GM12878 (cell line): ENCODE results near the gene STX19. TPM values are rescaled to one million over a fixed set of nuclear protein-coding genes. Genes with fewer than 3 reads are reported as not detected.

Experiments used
- BACH1 ChIP-seq: fragments of 450-650 bp; IDR thresholded peaks from 2 replicates; pipeline ENCODE4 v1.6.1; 2017; ENCODE audit warnings: mild to moderate bottlenecking, borderline replicate concordance
- CTCF ChIP-seq, 3 experiments: IDR thresholded peaks in 2 of 3; conservative IDR thresholded peaks in 1 of 3; 2 replicates each; pipeline ENCODE4 v1.5.1; 2011; ENCODE audit warnings: low read depth in 3 of 3, low read length in 3 of 3, mild to moderate bottlenecking in 3 of 3, control low read depth in 2 of 3, moderate library complexity in 2 of 3, inconsistent platforms in 1 of 3, mixed read lengths in 1 of 3; ENCODE audit not compliant: control insufficient read depth in 2 of 3, insufficient read depth in 1 of 3; ENCODE audit errors: extremely low read depth in 1 of 3
- EZH2 ChIP-seq: IDR thresholded peaks from 2 replicates; pipeline ENCODE4 v1.6.1; 2012; ENCODE audit warnings: low read depth, mild to moderate bottlenecking, control low read depth, inconsistent platforms, low read length, borderline replicate concordance; ENCODE audit not compliant: control insufficient read depth
- HDAC2 ChIP-seq: fragments of 200-600 bp; sonication (generic); IDR thresholded peaks from 2 replicates; pipeline ENCODE4 v1.6.1; 2017
- IRF4 ChIP-seq: IDR thresholded peaks from 2 replicates; pipeline ENCODE4 v1.6.1; 2011; ENCODE audit warnings: low read depth, low read length
- JUNB ChIP-seq: IDR thresholded peaks from 2 replicates; pipeline ENCODE4 v1.6.1; 2016; ENCODE audit warnings: antibody characterized with exemption, mild to moderate bottlenecking
- MXI1 ChIP-seq: fragments of 150-350 bp; IDR thresholded peaks from 2 replicates; pipeline ENCODE4 v1.6.1; 2011; ENCODE audit warnings: low read depth, mild to moderate bottlenecking, inconsistent platforms, low read length, improper control_type of control experiment
- PBX3 ChIP-seq: IDR thresholded peaks from 2 replicates; pipeline ENCODE4 v1.6.1; 2011; ENCODE audit warnings: mild to moderate bottlenecking, low read depth, low read length, moderate library complexity; ENCODE audit not compliant: insufficient replicate concordance
- RFX5 ChIP-seq: IDR thresholded peaks from 2 replicates; pipeline ENCODE4 v1.6.1; 2011; ENCODE audit warnings: low read depth, low read length, improper control_type of control experiment
- TBL1XR1 ChIP-seq: IDR thresholded peaks from 2 replicates; pipeline ENCODE4 v1.6.1; 2012; ENCODE audit warnings: low read depth, low read length, improper control_type of control experiment
- WRNIP1 ChIP-seq: IDR thresholded peaks from 2 replicates; pipeline ENCODE4 v1.6.1; 2011; ENCODE audit warnings: low read depth, low read length, improper control_type of control experiment, borderline replicate concordance
- YY1 ChIP-seq: IDR thresholded peaks from 2 replicates; pipeline ENCODE4 v1.6.1; 2011; ENCODE audit warnings: low read depth, mild to moderate bottlenecking, low read length
- ZNF274 ChIP-seq: IDR thresholded peaks from one replicate; pipeline ENCODE4 v1.8.0; 2011; ENCODE audit not compliant: insufficient read length, insufficient read depth
- polyA plus RNA-seq, 11 experiments: library from polyadenylated mRNA; depleted of rRNA in 4 of 11; unstranded in 6 of 11; stranded (reverse) in 5 of 11; fragments of >200 nt; fragmentation: Nextera tagmentation in 4 of 11; fragmentation: Illumina TruSeq in 1 of 11; extraction: Ambion mirVana in 4 of 11; extraction: Trizol in 1 of 11; gene quantifications; 1 replicate in 1 of 11; 2 replicates in 10 of 11; pipeline versions ENCODE4 v1.2.1 to v1.2.3, GENCODE V29; 2011 to 2016; ENCODE audit warnings: inconsistent platforms in 2 of 11, missing spikeins in 2 of 11, low read depth in 1 of 11
- total RNA-seq, 4 experiments: library from RNA; depleted of rRNA in 3 of 4; stranded (reverse); fragments of >200 nt in 3 of 4; fragmentation: Illumina TruSeq in 1 of 4; extraction: Trizol in 1 of 4; gene quantifications; 2 replicates each; pipeline versions ENCODE4 v1.2.1 to v1.2.3, GENCODE V29; 2013 to 2021

The STX19 gene
- total and polyA plus RNA-seq, 10 of the 15 experiments (the other 5 are each of a cell fraction or from before 2014, with no cell fraction given), result 0.10 to 0.14 (median 0.11) TPM; not detected in 7

GRCh38 chr3:93988283-93988682 lies 40.1 kb downstream of the STX19 start (continued):
- TF ChIP-seq MXI1 (no peak), RFX5 (no peak), EZH2 (no peak), JUNB (no peak), PBX3 (no peak), WRNIP1 (no peak), HDAC2 (no peak), ZNF274 (no peak), TBL1XR1 (no peak), IRF4 (no peak), BACH1 (no peak), YY1 (no peak), CTCF (IDR thresholded peaks at IDR 0.05 in 2 of 3, conservative IDR thresholded peaks at IDR 0.05 in 1 of 3; ENCODE audit: control insufficient read depth in 2 of 3, extremely low read depth in 1 of 3, insufficient read depth in 1 of 3, low read depth in 3 of 3, low read length in 3 of 3) (no peak)
- TF ChIP-seq, all 136 proteins: peak for 0
